ENCODE results near the gene KLHL40. TPM values are rescaled to one million over a fixed set of nuclear protein-coding genes. Genes with fewer than 3 reads are reported as not detected.

Gene KLHL40
- total RNA-seq, 4 donors from 2014 or later, result 0.27 TPM; not detected in 3

GRCh38 chr3:42658091-42658770 lies 27.1 kb upstream of the KLHL40 start:
- no peak overlapping the region for H3K27ac ChIP-seq
- 85% methylated on average over 22 of the region's 34 CpGs; no CpG with 5 or more reads in 1 of the 2 donors for WGBS, 2 donors (ENCODE audit: low coverage in 1 of 2)

GRCh38 chr3:42658771-42659390 lies 26.5 kb upstream of the KLHL40 start:
- Histone ChIP-seq H3K27ac (peak overlapping the region in 1 of 4 donors; percentile 41), H3K4me1 (peaks cover 0 to 17% (median 6%) of the 10 kb centered on the region in 4 donors), H3K36me3 (no peaks in the 10 kb centered on the region), H3K4me3 (no peak overlapping the region), H3K27me3 (no peaks in the 10 kb centered on the region), H3K9me3 (no peaks in the 10 kb centered on the region)
- TF ChIP-seq CTCF (IDR thresholded peaks at IDR 0.05) (no peak), EP300 (IDR thresholded peaks at IDR 0.05; ENCODE audit: low read depth) (no peak), POLR2A (IDR thresholded peaks at IDR 0.05) (no peak), POLR2AphosphoS5 (IDR thresholded peaks at IDR 0.05) (no peak)
- WGBS, 2 donors (ENCODE audit: low coverage in 1 of 2), result 48 to 88% methylated on average over 2 to 22 of the region's 22 CpGs
- intact Hi-C loops (cut with DNase I; ENCODE audit: low total_unique reads), result no loop called here
- DNase-seq, result no peak
- in situ Hi-C loops (cut with MboI; ENCODE audit: low pct_ligation_motif_present in 1 of 4, low pct_unique_long_range_greater_than_20kb in 1 of 4, low sequenced_read_pairs in 3 of 4), result loop anchor here in 2 of 4 donors (10.0 kb wide), 1 partner anchor 86 kb away; no protein-coding TSS in a partner anchor

More at GRCh38 chr3:42658091-42658770, 27.1 kb upstream of the KLHL40 start:
- Histone ChIP-seq H3K4me3 (no peak overlapping the region), H3K27me3 (no peaks in the 10 kb centered on the region), H3K36me3 (no peaks in the 10 kb centered on the region), H3K9me3 (no peaks in the 10 kb centered on the region), H3K4me1 (peaks cover 0 to 23% (median 10%) of the 10 kb centered on the region in 4 donors)
- TF ChIP-seq CTCF (IDR thresholded peaks at IDR 0.05) (no peak), POLR2AphosphoS5 (IDR thresholded peaks at IDR 0.05) (no peak), EP300 (IDR thresholded peaks at IDR 0.05; ENCODE audit: low read depth) (no peak), POLR2A (IDR thresholded peaks at IDR 0.05) (no peak)
- DNase-seq, result no peak
- in situ Hi-C loops (cut with MboI; ENCODE audit: low pct_ligation_motif_present in 1 of 4, low pct_unique_long_range_greater_than_20kb in 1 of 4, low sequenced_read_pairs in 3 of 4), result loop anchor here in 2 of 4 donors (10.0 kb wide), 1 partner anchor 87 kb away; no protein-coding TSS in a partner anchor
- intact Hi-C loops (cut with DNase I; ENCODE audit: low total_unique reads), result no loop called here

GRCh38 chr3:42659451-42660130 lies 25.7 kb upstream of the KLHL40 start:
- TF ChIP-seq POLR2AphosphoS5 (IDR thresholded peaks at IDR 0.05), result no peak
- TF ChIP-seq CTCF (IDR thresholded peaks at IDR 0.05), result no peak
- TF ChIP-seq POLR2A (IDR thresholded peaks at IDR 0.05), result no peak
- TF ChIP-seq EP300 (IDR thresholded peaks at IDR 0.05; ENCODE audit: low read depth), result no peak
- H3K9me3 ChIP-seq, result no peaks in the 10 kb centered on the region
- no peaks in the 10 kb centered on the region for H3K27me3 ChIP-seq
- WGBS, 2 donors (ENCODE audit: low coverage in 1 of 2), result 84 to 98% methylated on average over 9 to 25 of the region's 25 CpGs
- intact Hi-C loops (cut with DNase I; ENCODE audit: low total_unique reads) (no loop called here), in situ Hi-C loops (cut with MboI; ENCODE audit: low pct_ligation_motif_present in 1 of 4, low pct_unique_long_range_greater_than_20kb in 1 of 4, low sequenced_read_pairs in 3 of 4) (loop anchor here in 2 of 4 donors (10.0 kb wide), 1 partner anchor 85 kb away; no protein-coding TSS in a partner anchor)
- no peaks in the 10 kb centered on the region for H3K36me3 ChIP-seq
- H3K4me1 ChIP-seq, result peaks cover 0 to 16% (median 5%) of the 10 kb centered on the region in 4 donors
- no peak for DNase-seq
- peak overlapping the region in 1 of 4 donors; percentile 41 for H3K27ac ChIP-seq
- H3K4me3 ChIP-seq, result no peak overlapping the region
